ACHN (cell line): Measurements from ENCODE around the gene NEU1.
A peak's percentile ranks its signal among the peaks of the same experiment; 100 is the strongest.
"Not testable (repeated sequence)": the region's sequence is repeated elsewhere in the genome, so short reads cannot be mapped to it uniquely, and the experiment has no call there.

Experiments used
- DNase-seq: peaks from one replicate; pipeline ENCODE4 v3.0.0-alpha.2; 2015
- in situ Hi-C: cut with HindIII; loops from 2 replicates; pipeline ENCODE4 v1.10.0; 2017; ENCODE audit warnings: low sequenced_read_pairs, low pct_ligation_motif_present, low pct_unique_long_range_greater_than_20kb

NEU1 gene

GRCh38 chr6:31862344-31863235 is at the start of gene NEU1:
Gene NEU1, minus strand, starts transcription at chr6:31862821. Its CDS starts 45 bp downstream, at chr6:31862776.
- DNase-seq = peak; percentile 100
- in situ Hi-C loops = no loop called here

GRCh38 chr6:31911826-31912585 is 49.4 kb upstream of the NEU1 start:
- in situ Hi-C loops = no loop called here
- DNase-seq = no peak

GRCh38 chr6:31909298-31909697 is 46.7 kb upstream of the NEU1 start:
- DNase-seq, in situ Hi-C loops: not testable (repeated sequence)

GRCh38 chr6:31908791-31909190 is 46.2 kb upstream of the NEU1 start:
- no peak for DNase-seq
- in situ Hi-C loops = no loop called here

GRCh38 chr6:31908255-31908654 is 45.6 kb upstream of the NEU1 start:
- in situ Hi-C loops, DNase-seq: not testable (repeated sequence)

- in situ Hi-C loops = no loop called here
- DNase-seq = peak; percentile 18
Measured at GRCh38 chr6:31907158-31907813, 44.7 kb upstream of the NEU1 start.

GRCh38 chr6:31906727-31907126 is 44.1 kb upstream of the NEU1 start:
- DNase-seq, in situ Hi-C loops: not testable (repeated sequence)

- in situ Hi-C loops = no loop called here
Measured at GRCh38 chr6:31906122-31906521, 43.5 kb upstream of the NEU1 start.

GRCh38 chr6:31905041-31905440 is 42.4 kb upstream of the NEU1 start:
- in situ Hi-C loops = no loop called here
- no peak for DNase-seq

More at GRCh38 chr6:31906122-31906521, 43.5 kb upstream of the NEU1 start:
- DNase-seq = no peak

GRCh38 chr6:31903957-31904356 is 41.3 kb upstream of the NEU1 start:
- no peak for DNase-seq
- in situ Hi-C loops = no loop called here

GRCh38 chr6:31901953-31902643 is 39.5 kb upstream of the NEU1 start, which contains the start of gene ZBTB12:
Gene ZBTB12, minus strand, starts transcription at chr6:31902086. Its CDS starts 781 bp downstream, at chr6:31901305.
- peak; percentile 94 for DNase-seq
- in situ Hi-C loops = no loop called here

- in situ Hi-C loops = no loop called here
- peak; percentile 40 for DNase-seq
Measured at GRCh38 chr6:31901415-31901952, 38.9 kb upstream of the NEU1 start.

- no peak for DNase-seq
- in situ Hi-C loops = no loop called here
Measured at GRCh38 chr6:31900917-31901414, 38.3 kb upstream of the NEU1 start.

- in situ Hi-C loops = no loop called here
- DNase-seq = no peak
Measured at GRCh38 chr6:31899882-31900722, 37.5 kb upstream of the NEU1 start.

- DNase-seq = no peak
- in situ Hi-C loops = no loop called here
Measured at GRCh38 chr6:31899215-31899614, 36.6 kb upstream of the NEU1 start.

- in situ Hi-C loops = no loop called here
- DNase-seq = peak; percentile 47
Measured at GRCh38 chr6:31898383-31899011, 35.9 kb upstream of the NEU1 start.
